HEK293 (cell line): ENCODE results near the gene DXO.
A peak's percentile ranks its signal among the peaks of the same experiment; 100 is the strongest.

Experiments used
- FEZF1 ChIP-seq: fragments of 450-650 bp; formaldehyde crosslinking; IDR thresholded peaks from 2 replicates; pipeline ENCODE4 v1.5.1; 2016; ENCODE audit warnings: missing biosample characterization, missing genetic modification characterization
- GLI2 ChIP-seq: fragments of 450-650 bp; formaldehyde crosslinking; IDR thresholded peaks from 2 replicates; pipeline ENCODE4; 2017; ENCODE audit warnings: missing biosample characterization, missing genetic modification characterization, low read depth, borderline replicate concordance
- ZBTB11 ChIP-seq: fragments of 450-650 bp; formaldehyde crosslinking; conservative IDR thresholded peaks from 2 replicates; pipeline ENCODE4 v1.5.1; 2016; ENCODE audit warnings: low read depth, missing biosample characterization, missing genetic modification characterization
- ZBTB6 ChIP-seq: fragments of 450-650 bp; formaldehyde crosslinking; IDR thresholded peaks from 2 replicates; pipeline ENCODE4 v1.5.1; 2017; ENCODE audit warnings: missing biosample characterization, missing genetic modification characterization
- ZFP3 ChIP-seq: fragments of 450-650 bp; formaldehyde crosslinking; IDR thresholded peaks from 2 replicates; pipeline ENCODE4 v1.5.1; 2016; ENCODE audit warnings: low read depth, missing biosample characterization, missing genetic modification characterization
- ZFP37 ChIP-seq: fragments of 450-650 bp; formaldehyde crosslinking; IDR thresholded peaks from 2 replicates; pipeline ENCODE4 v1.5.1; 2016; ENCODE audit warnings: missing biosample characterization, missing genetic modification characterization
- ZNF133 ChIP-seq: fragments of 450-650 bp; formaldehyde crosslinking; IDR thresholded peaks from 2 replicates; pipeline ENCODE4 v1.5.1; 2016; ENCODE audit warnings: missing biosample characterization, missing genetic modification characterization
- ZNF175 ChIP-seq: fragments of 450-650 bp; formaldehyde crosslinking; IDR thresholded peaks from 2 replicates; pipeline ENCODE4 v1.5.1; 2016; ENCODE audit warnings: missing biosample characterization, missing genetic modification characterization
- ZNF223 ChIP-seq: fragments of 450-650 bp; formaldehyde crosslinking; IDR thresholded peaks from 2 replicates; pipeline ENCODE4 v1.5.1; 2016; ENCODE audit warnings: missing biosample characterization, missing genetic modification characterization
- ZNF23 ChIP-seq: fragments of 450-650 bp; formaldehyde crosslinking; IDR thresholded peaks from 2 replicates; pipeline ENCODE4 v1.5.1; 2016; ENCODE audit warnings: missing biosample characterization, missing genetic modification characterization, borderline replicate concordance
- ZNF24 ChIP-seq: fragments of 450-650 bp; formaldehyde crosslinking; IDR thresholded peaks from 2 replicates; pipeline ENCODE4 v1.5.1; 2016; ENCODE audit warnings: missing biosample characterization, missing genetic modification characterization
- ZNF280D ChIP-seq: fragments of 450-650 bp; formaldehyde crosslinking; IDR thresholded peaks from 2 replicates; pipeline ENCODE4 v1.5.1; 2016; ENCODE audit warnings: missing biosample characterization, missing genetic modification characterization
- ZNF350 ChIP-seq: fragments of 450-650 bp; formaldehyde crosslinking; IDR thresholded peaks from 2 replicates; pipeline ENCODE4 v1.5.0; 2017; ENCODE audit warnings: missing biosample characterization, mild to moderate bottlenecking, missing genetic modification characterization
- ZNF394 ChIP-seq: fragments of 450-650 bp; formaldehyde crosslinking; IDR thresholded peaks from 2 replicates; pipeline ENCODE4 v1.5.1; 2016; ENCODE audit warnings: missing biosample characterization, missing genetic modification characterization, mild to moderate bottlenecking, moderate library complexity, borderline replicate concordance
- ZNF521 ChIP-seq: fragments of 450-650 bp; formaldehyde crosslinking; IDR thresholded peaks from 2 replicates; pipeline ENCODE4 v1.5.1; 2017; ENCODE audit warnings: missing biosample characterization, mild to moderate bottlenecking, missing genetic modification characterization
- ZNF558 ChIP-seq: fragments of 450-650 bp; formaldehyde crosslinking; IDR thresholded peaks from 2 replicates; pipeline ENCODE4 v1.5.1; 2016; ENCODE audit warnings: missing biosample characterization, missing genetic modification characterization
- ZNF585B ChIP-seq: fragments of 450-650 bp; formaldehyde crosslinking; IDR thresholded peaks from 2 replicates; pipeline ENCODE4 v1.5.1; 2016; ENCODE audit warnings: missing biosample characterization, missing genetic modification characterization
- ZNF658 ChIP-seq: fragments of 450-650 bp; formaldehyde crosslinking; IDR thresholded peaks from 2 replicates; pipeline ENCODE4; 2016; ENCODE audit warnings: missing biosample characterization, missing genetic modification characterization
- ZNF660 ChIP-seq: fragments of 450-650 bp; IDR thresholded peaks from 2 replicates; pipeline ENCODE4 v1.5.1; 2018; ENCODE audit warnings: missing biosample characterization, mild to moderate bottlenecking, missing genetic modification characterization
- ZNF76 ChIP-seq: fragments of 450-650 bp; formaldehyde crosslinking; IDR thresholded peaks from 2 replicates; pipeline ENCODE4; 2016; ENCODE audit warnings: low read depth, missing biosample characterization, missing genetic modification characterization, borderline replicate concordance
- ZNF785 ChIP-seq: fragments of 450-650 bp; formaldehyde crosslinking; IDR thresholded peaks from 2 replicates; pipeline ENCODE4 v1.5.1; 2016; ENCODE audit warnings: missing biosample characterization, missing genetic modification characterization
- ZSCAN23 ChIP-seq: fragments of 450-650 bp; formaldehyde crosslinking; IDR thresholded peaks from 2 replicates; pipeline ENCODE4 v1.5.1; 2016; ENCODE audit warnings: missing biosample characterization, missing genetic modification characterization
- TF ChIP-seq, protein P1 (sequence below): fragments of 450-650 bp; formaldehyde crosslinking; IDR thresholded peaks from 2 replicates; pipeline ENCODE4 v1.5.1; 2016; ENCODE audit warnings: missing biosample characterization, missing genetic modification characterization
- TF ChIP-seq, protein P2 (sequence below): fragments of 450-650 bp; formaldehyde crosslinking; IDR thresholded peaks from 2 replicates; pipeline ENCODE4 v1.5.1; 2016; ENCODE audit warnings: missing biosample characterization, missing genetic modification characterization, low read depth
- TF ChIP-seq, protein P3 (sequence below): fragments of 450-650 bp; formaldehyde crosslinking; IDR thresholded peaks from 2 replicates; pipeline ENCODE4 v1.5.1; 2016; ENCODE audit warnings: missing biosample characterization, missing genetic modification characterization
- TF ChIP-seq, protein P4 (sequence below): IDR thresholded peaks from 2 replicates; pipeline ENCODE4 v1.6.1; 2011; ENCODE audit warnings: mild to moderate bottlenecking, low read depth, low read length, borderline replicate concordance

Gene DXO

DNA sequence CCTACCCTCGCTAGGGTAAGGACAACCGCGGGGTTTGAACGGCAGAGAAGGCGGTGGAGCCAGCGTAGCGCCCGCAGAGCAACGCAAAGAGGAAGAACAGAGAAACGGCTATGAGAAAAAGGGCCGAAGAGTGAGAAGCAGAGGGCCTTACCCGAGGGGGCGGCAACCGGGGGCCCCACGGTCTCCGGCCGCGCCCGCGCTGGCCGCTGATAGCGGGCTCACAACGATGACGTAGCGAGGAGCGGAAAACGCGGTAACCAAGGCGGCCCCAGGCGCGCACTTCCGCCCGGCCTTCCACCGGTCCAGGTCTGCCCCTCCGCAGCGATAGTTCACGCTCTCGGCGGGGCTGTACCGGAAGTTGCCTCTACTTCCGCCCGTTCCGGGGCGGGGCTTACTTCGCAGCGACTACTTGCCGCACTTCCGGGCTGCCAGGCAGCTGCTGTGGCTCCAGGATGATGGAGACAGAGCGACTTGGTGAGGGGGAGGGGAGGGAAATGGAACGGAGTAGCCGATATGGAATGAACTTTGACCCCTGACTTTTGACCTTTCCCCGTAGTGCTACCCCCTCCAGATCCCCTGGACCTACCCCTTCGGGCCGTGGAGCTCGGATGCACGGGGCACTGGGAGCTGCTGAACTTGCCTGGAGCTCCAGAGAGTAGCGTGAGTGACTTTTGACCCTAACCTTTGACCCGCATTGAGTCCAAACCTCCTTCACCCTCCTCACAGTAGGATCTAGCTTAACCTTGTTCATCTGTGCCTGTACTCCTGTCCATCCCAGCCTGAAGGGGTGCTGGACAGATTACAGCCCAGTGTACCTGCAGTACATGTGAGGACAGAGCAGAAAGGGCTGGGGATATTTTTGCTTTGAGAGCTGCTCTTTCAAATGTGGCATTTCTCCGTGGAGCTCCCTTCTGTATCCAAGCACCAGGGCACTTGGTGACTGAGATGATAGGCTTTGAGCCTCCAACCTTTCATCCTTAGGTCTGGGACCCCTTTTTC is 12.9 kb downstream of the DXO start, which contains the start of the genes NELFE and SKIC2 (continued):
- peak; percentile 98 for TF ChIP-seq ZNF394
- TF ChIP-seq ZNF785 (tag by site-specific recombination) = no peak
- TF ChIP-seq, protein P1, sequence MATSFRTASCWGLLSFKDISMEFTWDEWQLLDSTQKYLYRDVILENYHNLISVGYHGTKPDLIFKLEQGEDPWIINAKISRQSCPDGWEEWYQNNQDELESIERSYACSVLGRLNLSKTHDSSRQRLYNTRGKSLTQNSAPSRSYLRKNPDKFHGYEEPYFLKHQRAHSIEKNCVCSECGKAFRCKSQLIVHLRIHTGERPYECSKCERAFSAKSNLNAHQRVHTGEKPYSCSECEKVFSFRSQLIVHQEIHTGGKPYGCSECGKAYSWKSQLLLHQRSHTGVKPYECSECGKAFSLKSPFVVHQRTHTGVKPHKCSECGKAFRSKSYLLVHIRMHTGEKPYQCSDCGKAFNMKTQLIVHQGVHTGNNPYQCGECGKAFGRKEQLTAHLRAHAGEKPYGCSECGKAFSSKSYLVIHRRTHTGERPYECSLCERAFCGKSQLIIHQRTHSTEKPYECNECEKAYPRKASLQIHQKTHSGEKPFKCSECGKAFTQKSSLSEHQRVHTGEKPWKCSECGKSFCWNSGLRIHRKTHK (tag by site-specific recombination) = no peak
- no peak for TF ChIP-seq ZNF23
- TF ChIP-seq, protein P2, sequence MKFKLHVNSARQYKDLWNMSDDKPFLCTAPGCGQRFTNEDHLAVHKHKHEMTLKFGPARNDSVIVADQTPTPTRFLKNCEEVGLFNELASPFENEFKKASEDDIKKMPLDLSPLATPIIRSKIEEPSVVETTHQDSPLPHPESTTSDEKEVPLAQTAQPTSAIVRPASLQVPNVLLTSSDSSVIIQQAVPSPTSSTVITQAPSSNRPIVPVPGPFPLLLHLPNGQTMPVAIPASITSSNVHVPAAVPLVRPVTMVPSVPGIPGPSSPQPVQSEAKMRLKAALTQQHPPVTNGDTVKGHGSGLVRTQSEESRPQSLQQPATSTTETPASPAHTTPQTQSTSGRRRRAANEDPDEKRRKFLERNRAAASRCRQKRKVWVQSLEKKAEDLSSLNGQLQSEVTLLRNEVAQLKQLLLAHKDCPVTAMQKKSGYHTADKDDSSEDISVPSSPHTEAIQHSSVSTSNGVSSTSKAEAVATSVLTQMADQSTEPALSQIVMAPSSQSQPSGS (tag by site-specific recombination) = peak; percentile 96
- peak; percentile 76 for TF ChIP-seq ZNF660 (tag by site-specific recombination)
- TF ChIP-seq ZNF24 (tag by site-specific recombination) = no peak; the same call in none of the 2 replicates
- TF ChIP-seq ZNF223 = no peak
- no peak for TF ChIP-seq ZNF350 (tag by site-specific recombination)
- TF ChIP-seq ZNF175 = no peak
- TF ChIP-seq FEZF1 (tag by site-specific recombination) = no peak
- TF ChIP-seq, protein P3, sequence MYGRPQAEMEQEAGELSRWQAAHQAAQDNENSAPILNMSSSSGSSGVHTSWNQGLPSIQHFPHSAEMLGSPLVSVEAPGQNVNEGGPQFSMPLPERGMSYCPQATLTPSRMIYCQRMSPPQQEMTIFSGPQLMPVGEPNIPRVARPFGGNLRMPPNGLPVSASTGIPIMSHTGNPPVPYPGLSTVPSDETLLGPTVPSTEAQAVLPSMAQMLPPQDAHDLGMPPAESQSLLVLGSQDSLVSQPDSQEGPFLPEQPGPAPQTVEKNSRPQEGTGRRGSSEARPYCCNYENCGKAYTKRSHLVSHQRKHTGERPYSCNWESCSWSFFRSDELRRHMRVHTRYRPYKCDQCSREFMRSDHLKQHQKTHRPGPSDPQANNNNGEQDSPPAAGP = no peak
- TF ChIP-seq GLI2 (tag by site-specific recombination) = no peak; the same call in 1 of the 2 replicates
- TF ChIP-seq ZNF133 = no peak
- TF ChIP-seq ZFP37 = no peak
- TF ChIP-seq ZNF558 (tag by site-specific recombination) = no peak
- TF ChIP-seq ZBTB6 (tag by site-specific recombination) = peak; percentile 100
- TF ChIP-seq ZNF280D (tag by site-specific recombination) = no peak
- TF ChIP-seq ZNF585B (tag by site-specific recombination) = no peak
- TF ChIP-seq ZFP3 (tag by site-specific recombination) = no peak
- TF ChIP-seq ZNF521 (tag by site-specific recombination) = no peak
- peak; percentile 90 for TF ChIP-seq ZNF76 (tag by site-specific recombination)
- TF ChIP-seq, protein P4, sequence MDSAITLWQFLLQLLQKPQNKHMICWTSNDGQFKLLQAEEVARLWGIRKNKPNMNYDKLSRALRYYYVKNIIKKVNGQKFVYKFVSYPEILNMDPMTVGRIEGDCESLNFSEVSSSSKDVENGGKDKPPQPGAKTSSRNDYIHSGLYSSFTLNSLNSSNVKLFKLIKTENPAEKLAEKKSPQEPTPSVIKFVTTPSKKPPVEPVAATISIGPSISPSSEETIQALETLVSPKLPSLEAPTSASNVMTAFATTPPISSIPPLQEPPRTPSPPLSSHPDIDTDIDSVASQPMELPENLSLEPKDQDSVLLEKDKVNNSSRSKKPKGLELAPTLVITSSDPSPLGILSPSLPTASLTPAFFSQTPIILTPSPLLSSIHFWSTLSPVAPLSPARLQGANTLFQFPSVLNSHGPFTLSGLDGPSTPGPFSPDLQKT = peak; percentile 96
- peak; percentile 96 for TF ChIP-seq ZBTB11 (tag by site-specific recombination)
- no peak for TF ChIP-seq ZNF658
- TF ChIP-seq ZSCAN23 (tag by site-specific recombination) = no peak
